Testis (tissue), 2 donors: ENCODE results near the gene HSF5.

Experiments used
- CTCF ChIP-seq, 3 experiments: fragments of 450-650 bp in 2 of 3; fragments of 200-600 bp in 1 of 3; sonication (generic) in 1 of 3; IDR thresholded peaks; one replicate each; pipeline ENCODE4 v1.5.1; 2016 to 2019; ENCODE audit warnings: antibody characterized with exemption in 3 of 3, mild to moderate bottlenecking in 2 of 3, moderate library complexity in 1 of 3
- POLR2A ChIP-seq: fragments of 450-650 bp; IDR thresholded peaks from one replicate; pipeline ENCODE4 v1.6.1; 2017; ENCODE audit warnings: antibody characterized with exemption, mild to moderate bottlenecking, moderate library complexity

GRCh38 chr17:58415371-58416055 lies 72.7 kb downstream of the HSF5 start:
- no peak for TF ChIP-seq POLR2A
- TF ChIP-seq CTCF (IDR thresholded peaks at IDR 0.05) = peak in 1 of 3 experiments; percentile 12
